Stimulated activated CD4-positive, alpha-beta T cell treated with anti-CD3 and anti-CD28 coated beads, Interleukin-12 subunit alpha, Interleukin-12 subunit beta, amount 100 ng/mL, for 48 hours (primary cell): Measurements from ENCODE around the gene TRPM6.

Source experiments
- DNase-seq, 3 donors: peaks; one replicate each; pipeline ENCODE4 v3.0.0-alpha.2; 2020; ENCODE audit warnings: low read depth in 2 of 3, low spot score in 1 of 3

TRPM6 gene

DNA sequence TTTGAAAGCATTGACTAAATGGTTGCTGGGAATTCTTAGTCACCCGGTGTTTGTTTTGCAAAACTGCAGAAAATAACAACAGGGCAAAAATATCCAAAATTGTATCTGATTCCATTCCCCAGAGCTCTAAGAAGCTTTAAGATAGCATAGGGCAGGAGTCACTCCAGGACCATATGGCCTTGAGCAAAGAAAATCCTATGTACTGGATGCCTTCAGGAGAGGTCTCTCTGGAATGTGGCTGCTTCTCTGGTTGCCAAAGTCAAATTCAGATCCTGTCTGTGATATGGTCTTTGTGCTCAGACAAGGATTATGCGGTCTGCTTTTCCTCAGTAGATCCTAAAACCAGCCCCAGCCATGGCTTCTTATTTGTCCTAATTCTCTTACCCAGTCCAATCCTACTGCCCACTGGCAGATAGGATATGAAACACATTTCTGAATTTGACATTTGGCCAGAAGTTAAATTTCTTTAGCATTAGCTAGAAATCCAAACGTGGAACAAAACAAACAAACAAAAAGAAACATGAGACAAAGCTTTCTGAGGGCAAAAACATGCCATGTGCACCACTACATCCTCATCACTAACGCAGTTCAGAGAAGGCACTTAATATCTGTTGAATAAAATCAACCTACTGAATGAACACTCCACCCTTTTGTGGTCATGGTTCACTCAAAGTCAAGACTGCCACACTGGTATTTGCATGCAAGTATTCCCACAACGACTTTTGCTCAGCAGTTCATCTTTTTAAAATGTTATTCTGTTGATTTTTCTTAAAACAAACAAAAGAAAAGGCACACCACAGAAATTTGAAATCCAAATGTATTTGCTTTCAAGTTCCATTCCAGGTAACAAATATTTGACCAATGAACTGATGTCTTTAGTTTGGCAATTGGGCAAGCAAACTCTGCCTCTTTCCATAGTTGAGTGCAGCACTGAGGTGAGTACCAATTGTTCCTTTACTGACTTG is 165.7 kb downstream of the TRPM6 start:
- no peak for DNase-seq

- DNase-seq: no peak
Observed at GRCh38 chr9:74719306-74719705, 168.4 kb downstream of the TRPM6 start.

GRCh38 chr9:74718709-74719108 is 169.0 kb downstream of the TRPM6 start:
- DNase-seq: no peak

GRCh38 chr9:74711341-74711740 is 176.4 kb downstream of the TRPM6 start:
- no peak for DNase-seq

DNA sequence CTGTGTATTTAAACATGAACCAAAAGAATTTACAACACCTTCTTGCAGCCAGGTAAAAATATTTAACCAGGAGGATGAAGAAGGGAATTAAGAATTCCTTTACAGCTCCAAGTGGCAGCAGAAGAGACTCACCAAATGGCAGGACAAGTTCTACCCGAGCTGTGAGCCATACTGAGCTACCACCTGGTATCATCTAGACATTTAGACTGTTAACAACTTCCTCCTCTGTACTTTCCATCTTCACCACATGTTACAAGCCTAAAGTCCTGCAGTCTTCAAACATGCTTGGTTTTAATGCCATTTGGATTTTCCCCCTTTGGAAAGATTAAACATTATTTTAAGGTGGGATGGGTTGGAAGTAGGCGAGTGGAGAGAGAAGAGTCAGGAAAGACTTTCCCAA is 190.2 kb downstream of the TRPM6 start:
- no peak for DNase-seq

DNA sequence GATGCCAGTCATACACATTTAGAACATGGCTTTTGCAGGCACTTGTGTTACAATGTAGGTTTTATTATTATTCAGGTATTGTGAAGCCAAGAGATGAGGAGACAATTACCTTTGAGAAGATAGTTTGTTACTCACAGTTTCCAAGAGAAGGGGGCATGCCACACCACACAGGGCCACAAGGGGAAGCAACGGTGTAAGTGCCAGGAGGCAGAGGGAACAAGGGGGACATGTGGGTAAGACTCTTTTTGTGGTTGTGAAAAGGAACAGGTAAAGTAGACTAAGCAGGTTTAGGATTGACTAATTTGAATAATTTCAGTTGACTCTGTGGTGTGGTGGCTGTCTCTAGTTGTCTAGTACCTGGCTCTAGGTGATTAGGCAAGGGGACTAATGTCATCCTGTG is 191.2 kb downstream of the TRPM6 start:
- DNase-seq: no peak

DNA sequence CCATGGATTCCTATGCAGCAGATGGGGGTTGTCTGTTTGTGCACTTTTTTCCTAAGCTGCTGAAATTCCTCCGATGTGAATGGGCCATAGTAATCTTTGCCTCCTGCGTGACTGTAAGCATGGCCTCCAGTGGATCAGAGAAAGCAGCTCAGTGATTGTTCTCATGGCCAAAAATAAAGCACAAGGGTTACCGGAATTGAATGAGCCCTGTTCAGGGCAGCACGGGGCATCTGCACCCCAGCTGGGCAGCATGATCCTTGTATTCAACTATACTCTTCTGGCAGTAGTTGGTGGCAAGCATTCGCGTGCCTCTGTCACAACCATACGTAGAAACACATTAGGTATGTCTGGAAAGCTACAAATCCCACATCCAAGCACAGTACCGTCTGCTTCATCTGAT is 196.7 kb downstream of the TRPM6 start:
- no peak for DNase-seq

GRCh38 chr9:74683322-74683721 is 204.4 kb downstream of the TRPM6 start:
- DNase-seq: no peak

DNA sequence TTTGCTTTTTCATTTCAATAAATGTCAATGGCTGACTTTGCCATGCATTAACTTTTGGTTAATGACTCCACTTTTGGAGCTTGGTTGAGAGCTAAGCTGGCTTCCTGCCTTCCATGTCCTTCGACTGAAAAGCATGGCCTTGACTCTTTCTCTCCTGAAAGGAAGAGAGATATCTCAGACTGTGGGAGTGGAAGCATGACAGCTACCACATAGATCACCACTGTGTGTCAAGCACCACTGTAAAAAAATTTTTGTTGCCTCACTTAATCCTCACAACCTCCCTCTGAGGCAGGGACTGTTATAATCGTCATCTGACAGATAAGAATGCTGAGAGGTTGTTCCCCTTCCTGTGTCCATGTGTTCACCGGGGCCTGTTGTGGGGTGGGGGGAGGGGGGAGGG is 205.8 kb downstream of the TRPM6 start:
- DNase-seq: no peak

GRCh38 chr9:74674077-74674476 is 213.6 kb downstream of the TRPM6 start:
- DNase-seq: no peak
